Osteoblast (primary cell): ENCODE results near the gene WDR19. TPM values are rescaled to one million over a fixed set of nuclear protein-coding genes. Genes with fewer than 3 reads are reported as not detected.
"Not testable (repeated sequence)": the region's sequence is repeated elsewhere in the genome, so short reads cannot be mapped to it uniquely, and the experiment has no call there.

ENCODE experiments used
- DNase-seq: peaks from one replicate; pipeline ENCODE4 v3.0.0; 2011; ENCODE audit warnings: low spot score, mixed read lengths; ENCODE audit not compliant: insufficient read length; ENCODE audit errors: missing footprints
- H2AFZ ChIP-seq: 2 replicates; pipeline ENCODE4 v1.6.0; 2011; ENCODE audit warnings: mild to moderate bottlenecking, low read length
- H3K27ac ChIP-seq: 2 replicates; pipeline ENCODE4 v1.5.1; 2011; ENCODE audit warnings: mild to moderate bottlenecking, low read depth, low read length, moderate library complexity
- H3K27me3 ChIP-seq: 2 replicates; pipeline ENCODE4 v1.6.0; 2012; ENCODE audit warnings: mild to moderate bottlenecking, control low read depth, inconsistent platforms, low read length, moderate library complexity; ENCODE audit not compliant: insufficient read depth
- H3K36me3 ChIP-seq: 2 replicates; pipeline ENCODE4 v1.5.1; 2011; ENCODE audit warnings: mild to moderate bottlenecking, low read length, control low read depth, moderate library complexity; ENCODE audit not compliant: insufficient read depth
- H3K4me1 ChIP-seq: 2 replicates; pipeline ENCODE4 v1.5.1; 2011; ENCODE audit warnings: mild to moderate bottlenecking, low read length, control low read depth, moderate library complexity; ENCODE audit not compliant: insufficient read depth
- H3K4me2 ChIP-seq: 2 replicates; pipeline ENCODE4 v1.6.0; 2011; ENCODE audit warnings: mild to moderate bottlenecking, low read length; ENCODE audit not compliant: insufficient read depth
- H3K4me3 ChIP-seq: fragments of 200-600 bp; sonication (generic); 3 replicates; pipeline ENCODE4 v1.5.1; 2012; ENCODE audit warnings: mild to moderate bottlenecking, low read length, inconsistent platforms; ENCODE audit not compliant: insufficient read depth
- H3K79me2 ChIP-seq: 2 replicates; pipeline ENCODE4 v1.6.0; 2012; ENCODE audit warnings: mild to moderate bottlenecking, low read length, control low read depth, inconsistent platforms; ENCODE audit not compliant: insufficient read depth
- H3K9me3 ChIP-seq: 2 replicates; pipeline ENCODE4 v1.5.1; 2011; ENCODE audit warnings: low read depth, low read length, control low read depth
- H4K20me1 ChIP-seq: 2 replicates; pipeline ENCODE4 v1.6.0; 2012; ENCODE audit warnings: mild to moderate bottlenecking, low read length, control low read depth; ENCODE audit not compliant: insufficient read depth
- CTCF ChIP-seq: IDR thresholded peaks from 2 replicates; pipeline ENCODE4 v1.5.1; 2011; ENCODE audit warnings: mild to moderate bottlenecking, low read depth, low read length, moderate library complexity; ENCODE audit errors: extremely low read depth
- total RNA-seq: library from RNA; depleted of rRNA; stranded (reverse); fragments of >200 nt; gene quantifications from 2 replicates; pipeline ENCODE4 v1.2.3, GENCODE V29; 2012

WDR19 gene
- total RNA-seq, result 47.0 and 57.8 TPM in 2 replicates

- peaks cover 9% of the 10 kb centered on the region for H3K79me2 ChIP-seq
- DNase-seq, result peak; percentile 95
- H3K4me2 ChIP-seq, result peak within 1 kb of the TSS; percentile 99
- no peaks in the 10 kb centered on the region for H3K27me3 ChIP-seq
- H4K20me1 ChIP-seq, result no peaks in the 10 kb centered on the region
- H3K36me3 ChIP-seq, result peaks cover 6% of the 10 kb centered on the region
- peak within 1 kb of the TSS; percentile 75 for H3K27ac ChIP-seq
- peak within 1 kb of the TSS; percentile 100 for H2AFZ ChIP-seq
- H3K9me3 ChIP-seq, result no peaks in the 10 kb centered on the region
- TF ChIP-seq CTCF, result peak; percentile 48
- peak within 1 kb of the TSS; percentile 99 for H3K4me3 ChIP-seq
- peaks cover 8% of the 10 kb centered on the region for H3K4me1 ChIP-seq
Measured at GRCh38 chr4:39181905-39182638, at the start of gene WDR19. Gene WDR19 (plus strand): TSS chr4:39182529. CDS start chr4:39182558, 29 bp downstream.

- Histone ChIP-seq H3K27ac (no peak overlapping the region), H3K27me3 (no peaks in the 10 kb centered on the region), H3K9me3 (no peaks in the 10 kb centered on the region), H2AFZ (no peak overlapping the region), H3K4me2 (no peak overlapping the region), H3K79me2 (no peaks in the 10 kb centered on the region), H3K4me1 (peaks cover 5% of the 10 kb centered on the region), H3K36me3 (no peaks in the 10 kb centered on the region), H3K4me3 (no peak overlapping the region), H4K20me1 (no peaks in the 10 kb centered on the region)
- no peak for DNase-seq
- no peak for TF ChIP-seq CTCF
Measured at GRCh38 chr4:39133623-39134022, 48.7 kb upstream of the WDR19 start.

- Histone ChIP-seq H3K9me3 (no peaks in the 10 kb centered on the region), H4K20me1 (no peaks in the 10 kb centered on the region), H2AFZ (peak overlapping the region; percentile 75), H3K4me3 (peak overlapping the region; percentile 40), H3K27ac (no peak overlapping the region), H3K36me3 (no peaks in the 10 kb centered on the region), H3K27me3 (no peaks in the 10 kb centered on the region), H3K79me2 (no peaks in the 10 kb centered on the region), H3K4me2 (peak overlapping the region; percentile 73), H3K4me1 (peaks cover 5% of the 10 kb centered on the region)
- TF ChIP-seq CTCF, result no peak
- DNase-seq, result no peak
Measured at GRCh38 chr4:39134683-39135306, 47.5 kb upstream of the WDR19 start.

DNA sequence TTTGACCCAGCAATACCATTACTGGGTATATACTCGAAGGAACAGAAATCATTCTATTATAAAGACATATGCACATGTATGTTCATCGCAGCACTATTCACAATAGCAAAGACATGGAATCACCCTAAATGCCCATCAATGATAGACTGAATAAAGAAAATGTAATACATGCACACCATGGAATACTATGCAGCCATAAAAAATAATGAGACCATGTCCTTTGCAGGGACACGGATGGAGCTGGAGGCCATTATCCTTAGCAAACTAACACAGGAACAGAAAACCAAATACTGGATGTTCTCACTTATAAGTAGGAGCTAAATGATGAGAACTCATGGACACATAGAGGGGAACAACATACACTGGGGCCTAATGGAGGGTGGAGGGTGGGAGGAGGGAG, 44.1 kb upstream of the WDR19 start:
- not testable (repeated sequence) for H3K79me2 ChIP-seq, H2AFZ ChIP-seq, H3K36me3 ChIP-seq, H3K9me3 ChIP-seq, DNase-seq, H3K4me1 ChIP-seq, H3K4me3 ChIP-seq, H4K20me1 ChIP-seq, H3K27me3 ChIP-seq, H3K4me2 ChIP-seq, H3K27ac ChIP-seq
